ENCODE measurements around the gene LRRC28.

DNA sequence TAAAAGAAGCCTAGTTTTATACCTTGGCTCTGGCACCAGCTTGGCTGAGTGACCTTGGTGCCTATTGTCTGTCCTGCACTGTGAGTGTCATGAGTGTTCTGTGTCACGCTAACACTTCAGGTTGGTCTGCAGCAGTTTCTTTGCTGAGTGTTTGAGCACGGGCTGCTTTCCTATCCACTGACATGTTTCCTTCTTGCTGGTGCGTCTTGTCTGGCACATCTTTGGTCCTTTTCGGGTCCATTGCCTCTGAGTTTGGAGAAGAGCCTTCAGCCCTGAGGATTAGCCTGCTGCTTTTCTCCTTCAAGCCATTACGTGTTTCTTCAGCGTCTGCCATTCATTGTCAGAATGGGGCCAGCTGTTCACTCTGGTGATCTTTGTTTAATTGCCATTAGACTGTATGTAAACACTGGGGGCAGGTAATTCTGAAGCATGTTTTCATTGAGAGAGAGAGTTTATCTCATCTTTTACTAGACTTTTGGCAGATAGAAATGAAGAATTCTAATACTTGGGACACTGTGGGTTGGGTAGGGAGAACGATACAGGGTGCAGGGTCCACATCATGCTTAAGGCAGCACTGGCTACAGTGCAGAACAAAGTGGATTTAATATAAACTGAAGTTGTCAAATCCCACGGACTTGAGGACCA, 55.5 kb downstream of the LRRC28 start:
- TF ChIP-seq CTCF (IDR thresholded peaks at IDR 0.05) (no peak), POLR2A (IDR thresholded peaks at IDR 0.05) (no peak), POLR2AphosphoS5 (IDR thresholded peaks at IDR 0.05) (no peak)

All from breast epithelium (tissue), 3 donors.